Testis (tissue), 3 donors: ENCODE data around the gene ZFR. TPM values are rescaled to one million over a fixed set of nuclear protein-coding genes. Genes with fewer than 3 reads are reported as not detected.

ENCODE experiments used
- DNase-seq: peaks from one replicate; pipeline ENCODE4 v3.0.0-alpha.2; 2019
- H3K27ac ChIP-seq, 2 donors: fragments of 200-600 bp; sonication (generic); one replicate each; pipeline ENCODE4 v1.5.1; 2019
- H3K27me3 ChIP-seq: fragments of 200-600 bp; sonication (generic); one replicate; pipeline ENCODE4 v1.5.1; 2019
- H3K36me3 ChIP-seq: fragments of 200-600 bp; sonication (generic); one replicate; pipeline ENCODE4 v1.5.1; 2017; ENCODE audit warnings: low read depth; ENCODE audit errors: missing control alignments
- H3K4me1 ChIP-seq: fragments of 200-600 bp; sonication (generic); one replicate; pipeline ENCODE4 v1.5.1; 2019
- H3K4me3 ChIP-seq, 2 donors: fragments of 200-600 bp; sonication (generic); one replicate each; pipeline ENCODE4 v1.5.1; 2017 to 2019
- H3K9me3 ChIP-seq: fragments of 200-600 bp; sonication (generic); one replicate; pipeline ENCODE4 v1.5.1; 2017
- CTCF ChIP-seq, 3 experiments: fragments of 450-650 bp in 2 of 3; fragments of 200-600 bp in 1 of 3; sonication (generic) in 1 of 3; IDR thresholded peaks; one replicate each; pipeline ENCODE4 v1.5.1; 2016 to 2019; ENCODE audit warnings: antibody characterized with exemption in 3 of 3, mild to moderate bottlenecking in 2 of 3, moderate library complexity in 1 of 3
- POLR2A ChIP-seq: fragments of 450-650 bp; IDR thresholded peaks from one replicate; pipeline ENCODE4 v1.6.1; 2017; ENCODE audit warnings: antibody characterized with exemption, mild to moderate bottlenecking, moderate library complexity
- WGBS, 2 donors: methylation state at CpG; one replicate each; pipeline ENCODE4 v1.1.5; 2018; 5-methylcytosine and 5-hydroxymethylcytosine counted together
- intact Hi-C: fragments of 100-400 bp; cut with DNase I; formaldehyde crosslinking; loops from one replicate; pipeline ENCODE4 v1.15.1; 2023; ENCODE audit warnings: low total_unique reads
- polyA plus RNA-seq: library from polyadenylated mRNA; stranded (reverse); fragments of 350-450 nt; fragmentation: Illumina TruSeq; extraction: RNeasy Lipid Tissue Mini Kit (QIAGEN cat#74804); gene quantifications from one replicate; pipeline ENCODE4 v1.2.3, GENCODE V29; 2014; ENCODE audit warnings: low read depth, low replicate concordance; ENCODE audit not compliant: insufficient read depth
- total RNA-seq, 2 donors: library from RNA; depleted of rRNA; stranded (reverse); fragments of >200 nt; gene quantifications; one replicate each; pipeline ENCODE4 v1.2.3, GENCODE V29; 2016

Gene ZFR
- total and polyA plus RNA-seq, 3 donors from 2014 or later: 77.1 to 112 (median 97.2) TPM

GRCh38 chr5:32343058-32343672 lies 101.4 kb downstream of the ZFR start:
- TF ChIP-seq POLR2A: no peak
- TF ChIP-seq CTCF (IDR thresholded peaks at IDR 0.05): no peak
- Histone ChIP-seq H3K27ac (no peak overlapping the region), H3K27me3 (no peaks in the 10 kb centered on the region), H3K4me3 (no peak overlapping the region), H3K9me3 (no peaks in the 10 kb centered on the region), H3K36me3 (no peaks in the 10 kb centered on the region), H3K4me1 (no peaks in the 10 kb centered on the region)
- DNase-seq: no peak
- intact Hi-C loops: no loop called here
- WGBS, 2 donors: 75 to 80% methylated on average over 2 of the region's 2 CpGs

GRCh38 chr5:32342656-32343055 lies 101.9 kb downstream of the ZFR start:
- Histone ChIP-seq H3K4me1 (no peaks in the 10 kb centered on the region), H3K4me3 (no peak overlapping the region), H3K27me3 (no peaks in the 10 kb centered on the region), H3K9me3 (no peaks in the 10 kb centered on the region), H3K27ac (no peak overlapping the region), H3K36me3 (no peaks in the 10 kb centered on the region)
- no peak for TF ChIP-seq CTCF (IDR thresholded peaks at IDR 0.05)
- no peak for TF ChIP-seq POLR2A
- WGBS, 2 donors: 62 to 65% methylated on average over 4 of the region's 4 CpGs
- intact Hi-C loops: no loop called here
- no peak for DNase-seq

- WGBS, 2 donors: 81 to 82% methylated on average over 4 of the region's 4 CpGs
- Histone ChIP-seq H3K9me3 (no peaks in the 10 kb centered on the region), H3K4me1 (no peaks in the 10 kb centered on the region), H3K27ac (no peak overlapping the region), H3K4me3 (no peak overlapping the region), H3K27me3 (no peaks in the 10 kb centered on the region), H3K36me3 (no peaks in the 10 kb centered on the region)
- no peak for DNase-seq
- no peak for TF ChIP-seq CTCF (IDR thresholded peaks at IDR 0.05)
- TF ChIP-seq POLR2A: no peak
- intact Hi-C loops: no loop called here
These were observed 104.7 kb downstream of the ZFR start for GRCh38 chr5:32339878-32340277.

- no peaks in the 10 kb centered on the region for H3K9me3 ChIP-seq
- H3K36me3 ChIP-seq: no peaks in the 10 kb centered on the region
- TF ChIP-seq CTCF (IDR thresholded peaks at IDR 0.05) (no peak), POLR2A (no peak)
- 63 to 80% methylated on average over 2 of the region's 2 CpGs for WGBS, 2 donors
- H3K27ac ChIP-seq: no peak overlapping the region
- H3K4me3 ChIP-seq: no peak overlapping the region
- H3K4me1 ChIP-seq: no peaks in the 10 kb centered on the region
- no peaks in the 10 kb centered on the region for H3K27me3 ChIP-seq
- intact Hi-C loops: no loop called here
- DNase-seq: no peak
These were observed 105.3 kb downstream of the ZFR start for GRCh38 chr5:32339198-32339597.

- H3K36me3 ChIP-seq: no peaks in the 10 kb centered on the region
- no peak overlapping the region for H3K4me3 ChIP-seq
- DNase-seq: no peak
- WGBS, 2 donors: 98 to 99% methylated on average over 10 of the region's 10 CpGs
- no peak overlapping the region for H3K27ac ChIP-seq
- no peak for TF ChIP-seq POLR2A
- no peak for TF ChIP-seq CTCF (IDR thresholded peaks at IDR 0.05)
- no peaks in the 10 kb centered on the region for H3K9me3 ChIP-seq
- intact Hi-C loops: no loop called here
- H3K27me3 ChIP-seq: no peaks in the 10 kb centered on the region
- H3K4me1 ChIP-seq: peaks cover 12% of the 10 kb centered on the region
These were observed 111.6 kb downstream of the ZFR start for GRCh38 chr5:32332966-32333365.
